Fibroblast of lung (primary cell): Measurements from ENCODE around the gene USP6.

Experiments used
- EZH2 ChIP-seq: IDR thresholded peaks from 2 replicates; pipeline ENCODE4 v1.5.1; 2012; ENCODE audit warnings: low read length, control low read depth, mild to moderate bottlenecking; ENCODE audit errors: missing control alignments
- TF ChIP-seq, protein P1 (sequence below), 2 donors: IDR thresholded peaks in 1 of 2; conservative IDR thresholded peaks in 1 of 2; 1 replicate in 1 of 2; 2 replicates in 1 of 2; pipeline ENCODE4 v1.5.1; 2011 to 2012; ENCODE audit warnings: low read length in 2 of 2, control low read depth in 1 of 2, inconsistent platforms in 1 of 2, low read depth in 1 of 2, mild to moderate bottlenecking in 1 of 2

DNA sequence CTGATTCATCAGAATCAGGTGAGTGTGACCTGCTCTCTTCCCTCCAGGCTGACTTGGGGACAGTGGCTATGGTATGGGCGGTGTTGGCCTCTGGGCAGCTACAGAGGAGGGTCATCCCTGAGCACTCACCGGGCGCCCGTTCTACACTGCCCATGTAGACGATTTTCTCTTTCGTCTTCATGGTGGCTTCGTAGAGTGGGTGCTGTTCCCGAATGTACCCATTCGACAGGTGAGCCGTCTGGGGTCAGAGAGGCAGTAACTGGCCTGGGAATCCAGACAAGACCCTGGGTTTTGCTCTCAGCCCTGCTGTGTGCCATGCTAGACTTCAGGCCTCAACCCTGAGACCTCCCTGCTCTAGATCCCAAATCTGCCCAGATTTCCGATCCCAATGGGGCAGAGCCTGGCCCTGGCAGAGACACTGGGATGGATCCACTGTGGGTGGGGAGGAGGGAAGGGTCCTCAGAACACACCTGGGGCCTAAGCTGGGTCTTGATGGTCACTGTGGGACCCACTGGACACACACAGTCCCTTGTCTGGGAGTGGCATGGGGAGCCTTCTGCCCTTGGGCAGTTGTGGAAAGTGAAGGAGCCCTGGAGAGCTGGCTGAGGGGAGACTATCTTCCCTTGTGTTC is 13.2 kb downstream of the USP6 start:
- TF ChIP-seq, protein P1, sequence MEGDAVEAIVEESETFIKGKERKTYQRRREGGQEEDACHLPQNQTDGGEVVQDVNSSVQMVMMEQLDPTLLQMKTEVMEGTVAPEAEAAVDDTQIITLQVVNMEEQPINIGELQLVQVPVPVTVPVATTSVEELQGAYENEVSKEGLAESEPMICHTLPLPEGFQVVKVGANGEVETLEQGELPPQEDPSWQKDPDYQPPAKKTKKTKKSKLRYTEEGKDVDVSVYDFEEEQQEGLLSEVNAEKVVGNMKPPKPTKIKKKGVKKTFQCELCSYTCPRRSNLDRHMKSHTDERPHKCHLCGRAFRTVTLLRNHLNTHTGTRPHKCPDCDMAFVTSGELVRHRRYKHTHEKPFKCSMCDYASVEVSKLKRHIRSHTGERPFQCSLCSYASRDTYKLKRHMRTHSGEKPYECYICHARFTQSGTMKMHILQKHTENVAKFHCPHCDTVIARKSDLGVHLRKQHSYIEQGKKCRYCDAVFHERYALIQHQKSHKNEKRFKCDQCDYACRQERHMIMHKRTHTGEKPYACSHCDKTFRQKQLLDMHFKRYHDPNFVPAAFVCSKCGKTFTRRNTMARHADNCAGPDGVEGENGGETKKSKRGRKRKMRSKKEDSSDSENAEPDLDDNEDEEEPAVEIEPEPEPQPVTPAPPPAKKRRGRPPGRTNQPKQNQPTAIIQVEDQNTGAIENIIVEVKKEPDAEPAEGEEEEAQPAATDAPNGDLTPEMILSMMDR (conservative IDR thresholded peaks at IDR 0.05 in 1 of 2, IDR thresholded peaks at IDR 0.05 in 1 of 2; ENCODE audit: low read depth in 1 of 2, low read length in 2 of 2) = no peak
- TF ChIP-seq EZH2 = no peak
